ENCODE measurements around the gene MGAT5. TPM values are rescaled to one million over a fixed set of nuclear protein-coding genes. Genes with fewer than 3 reads are reported as not detected.

The MGAT5 gene
- total and polyA plus RNA-seq, 2 donors, result 8.8 to 36.8 TPM

- no peak overlapping the region for H3K4me3 ChIP-seq (ENCODE audit: low read length in 2 of 2)
- no peak for DNase-seq (ENCODE audit: low read depth in 6 of 9, low spot score in 9 of 9)
- peaks cover 5 to 18% of the 10 kb centered on the region in 2 donors for H3K4me1 ChIP-seq (ENCODE audit: control insufficient read depth in 2 of 2, insufficient read depth in 2 of 2, low read length in 2 of 2)
- no peak overlapping the region for H3K27ac ChIP-seq (ENCODE audit: low read depth in 1 of 2, low read length in 1 of 2)
- 98% methylated on average over 1 of the region's 1 CpG for WGBS
- H3K9me3 ChIP-seq (ENCODE audit: control insufficient read depth in 2 of 2, insufficient read depth in 1 of 2, low read length in 1 of 2), result no peaks in the 10 kb centered on the region
- peaks cover 5 to 20% of the 10 kb centered on the region in 2 donors for H3K36me3 ChIP-seq (ENCODE audit: control insufficient read depth in 2 of 2, insufficient read depth in 2 of 2, low read length in 1 of 2)
- H3K27me3 ChIP-seq (ENCODE audit: control insufficient read depth in 2 of 2, insufficient read depth in 1 of 2, low read length in 1 of 2), result no peaks in the 10 kb centered on the region
Measured at GRCh38 chr2:134416637-134417036, 162.8 kb downstream of the MGAT5 start.

- no peaks in the 10 kb centered on the region for H3K9me3 ChIP-seq (ENCODE audit: control insufficient read depth in 2 of 2, insufficient read depth in 1 of 2, low read length in 1 of 2)
- no peak overlapping the region for H3K27ac ChIP-seq (ENCODE audit: low read depth in 1 of 2, low read length in 1 of 2)
- WGBS, result 99% methylated on average over 5 of the region's 5 CpGs
- no peak overlapping the region for H3K4me3 ChIP-seq (ENCODE audit: low read length in 2 of 2)
- peaks cover 8 to 28% of the 10 kb centered on the region in 2 donors for H3K36me3 ChIP-seq (ENCODE audit: control insufficient read depth in 2 of 2, insufficient read depth in 2 of 2, low read length in 1 of 2)
- no peak for DNase-seq (ENCODE audit: low read depth in 6 of 9, low spot score in 9 of 9)
- H3K4me1 ChIP-seq (ENCODE audit: control insufficient read depth in 2 of 2, insufficient read depth in 2 of 2, low read length in 2 of 2), result peaks cover 0 to 4% of the 10 kb centered on the region in 2 donors
- H3K27me3 ChIP-seq (ENCODE audit: control insufficient read depth in 2 of 2, insufficient read depth in 1 of 2, low read length in 1 of 2), result no peaks in the 10 kb centered on the region
Measured at GRCh38 chr2:134417968-134418582, 164.2 kb downstream of the MGAT5 start.

- no peaks in the 10 kb centered on the region for H3K9me3 ChIP-seq (ENCODE audit: control insufficient read depth in 2 of 2, insufficient read depth in 1 of 2, low read length in 1 of 2)
- peaks cover 14 to 38% of the 10 kb centered on the region in 2 donors for H3K36me3 ChIP-seq (ENCODE audit: control insufficient read depth in 2 of 2, insufficient read depth in 2 of 2, low read length in 1 of 2)
- no peak overlapping the region for H3K4me3 ChIP-seq (ENCODE audit: low read length in 2 of 2)
- H3K27ac ChIP-seq (ENCODE audit: low read depth in 1 of 2, low read length in 1 of 2), result no peak overlapping the region
- DNase-seq (ENCODE audit: low read depth in 6 of 9, low spot score in 9 of 9), result no peak
- no peaks in the 10 kb centered on the region for H3K4me1 ChIP-seq (ENCODE audit: control insufficient read depth in 2 of 2, insufficient read depth in 2 of 2, low read length in 2 of 2)
- H3K27me3 ChIP-seq (ENCODE audit: control insufficient read depth in 2 of 2, insufficient read depth in 1 of 2, low read length in 1 of 2), result no peaks in the 10 kb centered on the region
- 92% methylated on average over 7 of the region's 7 CpGs for WGBS
Measured at GRCh38 chr2:134420259-134420658, 166.4 kb downstream of the MGAT5 start.

GRCh38 chr2:134420920-134421319 is 167.0 kb downstream of the MGAT5 start:
- no peaks in the 10 kb centered on the region for H3K27me3 ChIP-seq (ENCODE audit: control insufficient read depth in 2 of 2, insufficient read depth in 1 of 2, low read length in 1 of 2)
- 96% methylated on average over 3 of the region's 3 CpGs for WGBS
- no peaks in the 10 kb centered on the region for H3K9me3 ChIP-seq (ENCODE audit: control insufficient read depth in 2 of 2, insufficient read depth in 1 of 2, low read length in 1 of 2)
- H3K36me3 ChIP-seq (ENCODE audit: control insufficient read depth in 2 of 2, insufficient read depth in 2 of 2, low read length in 1 of 2), result peaks cover 14 to 38% of the 10 kb centered on the region in 2 donors
- DNase-seq (ENCODE audit: low read depth in 6 of 9, low spot score in 9 of 9), result no peak
- H3K4me1 ChIP-seq (ENCODE audit: control insufficient read depth in 2 of 2, insufficient read depth in 2 of 2, low read length in 2 of 2), result no peaks in the 10 kb centered on the region
- H3K4me3 ChIP-seq (ENCODE audit: low read length in 2 of 2), result no peak overlapping the region
- H3K27ac ChIP-seq (ENCODE audit: low read depth in 1 of 2, low read length in 1 of 2), result no peak overlapping the region

DNA sequence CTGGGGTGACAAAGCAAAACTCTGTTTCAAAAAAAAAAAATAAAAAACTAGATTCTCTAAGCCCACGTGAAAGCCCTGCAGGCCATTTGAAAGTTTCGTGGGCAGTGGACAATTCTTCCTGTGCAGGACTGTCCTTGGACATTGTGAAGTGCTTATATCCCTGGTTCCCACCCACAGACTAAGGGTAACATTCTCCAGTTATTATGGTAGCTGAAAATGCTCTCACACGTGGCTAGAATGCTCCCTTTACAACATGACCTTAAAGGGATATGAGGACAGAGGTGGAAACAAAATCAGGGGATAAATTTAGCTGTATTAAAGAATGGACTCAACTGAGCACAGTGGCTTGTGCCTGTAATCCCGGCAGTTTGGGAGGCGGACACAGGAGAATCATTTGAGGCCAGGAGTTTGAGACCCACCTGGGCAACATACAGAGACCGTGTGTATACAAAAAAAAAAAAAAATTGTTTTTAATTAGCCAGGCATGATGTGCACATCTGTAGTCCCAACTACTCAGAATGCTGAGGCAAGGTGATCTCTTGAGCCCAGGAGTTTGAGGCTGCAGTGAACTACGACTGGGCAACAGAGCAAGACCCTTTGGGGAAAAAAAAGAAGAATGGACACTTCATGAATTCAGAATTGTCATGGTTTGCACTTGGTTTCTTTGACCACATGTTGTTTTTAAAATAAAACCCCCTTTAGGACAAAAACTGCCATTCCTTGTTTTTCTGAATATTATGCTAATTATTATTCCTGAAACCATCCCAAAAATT is 167.9 kb downstream of the MGAT5 start:
- H3K36me3 ChIP-seq (ENCODE audit: control insufficient read depth in 2 of 2, insufficient read depth in 2 of 2, low read length in 1 of 2), result peaks cover 14 to 44% of the 10 kb centered on the region in 2 donors
- H3K27me3 ChIP-seq (ENCODE audit: control insufficient read depth in 2 of 2, insufficient read depth in 1 of 2, low read length in 1 of 2), result no peaks in the 10 kb centered on the region
- DNase-seq (ENCODE audit: low read depth in 6 of 9, low spot score in 9 of 9), result no peak
- 97% methylated on average over 7 of the region's 7 CpGs for WGBS
- no peaks in the 10 kb centered on the region for H3K9me3 ChIP-seq (ENCODE audit: control insufficient read depth in 2 of 2, insufficient read depth in 1 of 2, low read length in 1 of 2)
- no peak overlapping the region for H3K27ac ChIP-seq (ENCODE audit: low read depth in 1 of 2, low read length in 1 of 2)
- no peaks in the 10 kb centered on the region for H3K4me1 ChIP-seq (ENCODE audit: control insufficient read depth in 2 of 2, insufficient read depth in 2 of 2, low read length in 2 of 2)
- no peak overlapping the region for H3K4me3 ChIP-seq (ENCODE audit: low read length in 2 of 2)

DNA sequence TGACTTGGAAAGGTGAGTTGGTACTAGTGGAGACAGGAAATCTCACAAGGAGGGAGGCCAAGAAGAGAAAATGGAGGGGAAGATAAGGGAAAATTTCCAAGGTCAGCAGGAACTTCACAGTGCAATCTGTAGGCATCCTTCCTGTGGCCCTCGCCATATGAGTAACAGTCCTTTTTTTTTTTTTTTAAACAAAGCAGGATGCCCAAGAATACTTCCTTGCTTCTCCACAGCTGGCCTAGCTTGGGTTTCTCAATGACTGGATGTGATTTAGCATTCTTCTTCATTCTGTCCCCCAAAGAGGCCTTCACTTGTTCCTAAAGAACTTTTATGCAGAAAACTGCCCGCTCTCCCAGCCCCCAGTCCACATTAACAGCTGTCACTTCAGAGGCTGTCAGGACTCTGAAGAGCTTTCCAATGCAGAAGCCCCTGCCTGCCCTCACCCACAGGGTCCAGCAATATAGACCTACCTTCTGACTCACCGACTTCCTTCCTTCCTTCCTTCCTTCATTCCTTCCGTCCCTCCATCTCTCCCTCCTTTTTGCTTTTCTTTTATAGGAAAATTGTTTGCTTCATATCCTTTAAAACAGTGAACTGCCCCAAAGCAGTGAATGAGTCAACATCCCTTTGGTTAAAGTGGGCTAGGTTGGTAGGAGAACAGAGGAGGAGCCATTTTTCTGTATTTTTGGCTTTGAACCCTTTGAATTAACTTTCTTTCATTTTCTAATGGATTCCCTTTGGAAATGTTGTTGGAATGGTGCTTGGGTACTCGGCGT is 172.0 kb downstream of the MGAT5 start:
- no peak overlapping the region for H3K4me3 ChIP-seq (ENCODE audit: low read length in 2 of 2)
- no peak overlapping the region for H3K27ac ChIP-seq (ENCODE audit: low read depth in 1 of 2, low read length in 1 of 2)
- no peaks in the 10 kb centered on the region for H3K4me1 ChIP-seq (ENCODE audit: control insufficient read depth in 2 of 2, insufficient read depth in 2 of 2, low read length in 2 of 2)
- 98% methylated on average over 6 of the region's 6 CpGs for WGBS
- H3K27me3 ChIP-seq (ENCODE audit: control insufficient read depth in 2 of 2, insufficient read depth in 1 of 2, low read length in 1 of 2), result no peaks in the 10 kb centered on the region
- no peak for DNase-seq (ENCODE audit: low read depth in 6 of 9, low spot score in 9 of 9)
- H3K9me3 ChIP-seq (ENCODE audit: control insufficient read depth in 2 of 2, insufficient read depth in 1 of 2, low read length in 1 of 2), result no peaks in the 10 kb centered on the region
- peaks cover 33 to 63% of the 10 kb centered on the region in 2 donors for H3K36me3 ChIP-seq (ENCODE audit: control insufficient read depth in 2 of 2, insufficient read depth in 2 of 2, low read length in 1 of 2)

GRCh38 chr2:134426721-134427120 is 172.8 kb downstream of the MGAT5 start:
- Histone ChIP-seq H3K27me3 (ENCODE audit: control insufficient read depth in 2 of 2, insufficient read depth in 1 of 2, low read length in 1 of 2) (no peaks in the 10 kb centered on the region), H3K36me3 (ENCODE audit: control insufficient read depth in 2 of 2, insufficient read depth in 2 of 2, low read length in 1 of 2) (peaks cover 33 to 72% of the 10 kb centered on the region in 2 donors), H3K4me3 (ENCODE audit: low read length in 2 of 2) (no peak overlapping the region), H3K27ac (ENCODE audit: low read depth in 1 of 2, low read length in 1 of 2) (no peak overlapping the region), H3K4me1 (ENCODE audit: control insufficient read depth in 2 of 2, insufficient read depth in 2 of 2, low read length in 2 of 2) (no peaks in the 10 kb centered on the region), H3K9me3 (ENCODE audit: control insufficient read depth in 2 of 2, insufficient read depth in 1 of 2, low read length in 1 of 2) (no peaks in the 10 kb centered on the region)
- 96% methylated on average over 3 of the region's 3 CpGs for WGBS
- DNase-seq (ENCODE audit: low read depth in 6 of 9, low spot score in 9 of 9), result no peak

GRCh38 chr2:134429886-134430285 is 176.0 kb downstream of the MGAT5 start:
- WGBS, result 98% methylated on average over 4 of the region's 4 CpGs
- Histone ChIP-seq H3K27ac (ENCODE audit: low read depth in 1 of 2, low read length in 1 of 2) (no peak overlapping the region), H3K36me3 (ENCODE audit: control insufficient read depth in 2 of 2, insufficient read depth in 2 of 2, low read length in 1 of 2) (peaks cover 24 to 61% of the 10 kb centered on the region in 2 donors)

More at GRCh38 chr2:134429886-134430285, 176.0 kb downstream of the MGAT5 start:
- H3K4me1 ChIP-seq (ENCODE audit: control insufficient read depth in 2 of 2, insufficient read depth in 2 of 2, low read length in 2 of 2), result no peaks in the 10 kb centered on the region
- DNase-seq (ENCODE audit: low read depth in 6 of 9, low spot score in 9 of 9), result no peak
- H3K27me3 ChIP-seq (ENCODE audit: control insufficient read depth in 2 of 2, insufficient read depth in 1 of 2, low read length in 1 of 2), result no peaks in the 10 kb centered on the region
- no peak overlapping the region for H3K4me3 ChIP-seq (ENCODE audit: low read length in 2 of 2)
- H3K9me3 ChIP-seq (ENCODE audit: control insufficient read depth in 2 of 2, insufficient read depth in 1 of 2, low read length in 1 of 2), result no peaks in the 10 kb centered on the region
